Astrocyte (in vitro differentiated cells and primary cell): ENCODE data around the gene IRX3.

Source experiments
- CTCF ChIP-seq: IDR thresholded peaks from 2 replicates; pipeline ENCODE4 v1.5.1; 2011; ENCODE audit warnings: low read depth, mild to moderate bottlenecking, inconsistent platforms, low read length, moderate library complexity; ENCODE audit not compliant: insufficient read depth
- EZH2 ChIP-seq: IDR thresholded peaks from 2 replicates; pipeline ENCODE4 v1.6.1; 2012; ENCODE audit warnings: mild to moderate bottlenecking, low read length, inconsistent platforms; ENCODE audit not compliant: insufficient read depth

GRCh38 chr16:54326266-54326662, 39.7 kb upstream of the IRX3 start:
- no peak for TF ChIP-seq CTCF
- no peak for TF ChIP-seq EZH2
